Measurements from ENCODE around the gene BORA. TPM values are rescaled to one million over a fixed set of nuclear protein-coding genes. Genes with fewer than 3 reads are reported as not detected.

Gene BORA
- total RNA-seq, 1 experiment from 2014 or later = 12.3 TPM

DNA sequence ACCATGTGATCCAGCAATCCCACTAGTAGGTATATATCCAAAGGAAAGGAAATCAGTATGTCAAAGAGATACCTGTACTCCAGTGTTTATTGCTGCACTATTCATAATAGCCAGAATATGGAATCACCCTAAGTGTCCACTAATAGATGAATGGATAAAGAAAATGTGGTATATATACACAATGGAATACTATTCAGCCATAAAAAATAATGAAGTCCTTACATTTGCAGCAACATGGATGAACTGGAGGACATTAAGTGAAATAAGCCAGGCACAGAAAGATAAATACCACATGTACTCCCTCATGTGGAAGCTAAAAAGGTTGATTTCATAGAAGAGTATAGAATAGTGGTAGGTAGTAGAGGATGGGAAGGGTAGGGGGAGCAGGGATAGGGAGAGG lies 23.5 kb downstream of the BORA start:
- H3K27me3 Mint-ChIP-seq (ENCODE audit: low read depth) = no peaks in the 10 kb centered on the region
- ChIA-PET POLR2A (no interaction called here), CTCF (no interaction called here)
- TF ChIP-seq GABPB1 (CRISPR knock-in tag; IDR thresholded peaks at IDR 0.05) (no peak), NR2C2 (CRISPR knock-in tag; IDR thresholded peaks at IDR 0.05) (no peak), SP1 (CRISPR knock-in tag; conservative IDR thresholded peaks at IDR 0.05) (no peak), ELF4 (CRISPR knock-in tag; IDR thresholded peaks at IDR 0.05; ENCODE audit: low read depth) (no peak), ZNF423 (CRISPR knock-in tag; IDR thresholded peaks at IDR 0.05) (no peak), SMAD4 (CRISPR knock-in tag; IDR thresholded peaks at IDR 0.05) (no peak), OVOL2 (CRISPR knock-in tag; IDR thresholded peaks at IDR 0.05; ENCODE audit: borderline replicate concordance) (no peak), PRRX2 (CRISPR knock-in tag; IDR thresholded peaks at IDR 0.05) (no peak), SMAD3 (CRISPR knock-in tag; IDR thresholded peaks at IDR 0.05; ENCODE audit: borderline replicate concordance) (no peak), FOXP1 (CRISPR knock-in tag; IDR thresholded peaks at IDR 0.05; ENCODE audit: borderline replicate concordance) (no peak), ATF1 (CRISPR knock-in tag; IDR thresholded peaks at IDR 0.05) (no peak), ZNF121 (CRISPR knock-in tag; IDR thresholded peaks at IDR 0.05) (no peak)
- TF ChIP-seq, protein P1, sequence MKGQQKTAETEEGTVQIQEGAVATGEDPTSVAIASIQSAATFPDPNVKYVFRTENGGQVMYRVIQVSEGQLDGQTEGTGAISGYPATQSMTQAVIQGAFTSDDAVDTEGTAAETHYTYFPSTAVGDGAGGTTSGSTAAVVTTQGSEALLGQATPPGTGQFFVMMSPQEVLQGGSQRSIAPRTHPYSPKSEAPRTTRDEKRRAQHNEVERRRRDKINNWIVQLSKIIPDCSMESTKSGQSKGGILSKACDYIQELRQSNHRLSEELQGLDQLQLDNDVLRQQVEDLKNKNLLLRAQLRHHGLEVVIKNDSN (CRISPR knock-in tag; IDR thresholded peaks at IDR 0.05) = no peak
- TF ChIP-seq, protein P2, sequence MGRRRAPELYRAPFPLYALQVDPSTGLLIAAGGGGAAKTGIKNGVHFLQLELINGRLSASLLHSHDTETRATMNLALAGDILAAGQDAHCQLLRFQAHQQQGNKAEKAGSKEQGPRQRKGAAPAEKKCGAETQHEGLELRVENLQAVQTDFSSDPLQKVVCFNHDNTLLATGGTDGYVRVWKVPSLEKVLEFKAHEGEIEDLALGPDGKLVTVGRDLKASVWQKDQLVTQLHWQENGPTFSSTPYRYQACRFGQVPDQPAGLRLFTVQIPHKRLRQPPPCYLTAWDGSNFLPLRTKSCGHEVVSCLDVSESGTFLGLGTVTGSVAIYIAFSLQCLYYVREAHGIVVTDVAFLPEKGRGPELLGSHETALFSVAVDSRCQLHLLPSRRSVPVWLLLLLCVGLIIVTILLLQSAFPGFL (CRISPR knock-in tag; IDR thresholded peaks at IDR 0.05; ENCODE audit: borderline replicate concordance) = no peak
- TF ChIP-seq, protein P3, sequence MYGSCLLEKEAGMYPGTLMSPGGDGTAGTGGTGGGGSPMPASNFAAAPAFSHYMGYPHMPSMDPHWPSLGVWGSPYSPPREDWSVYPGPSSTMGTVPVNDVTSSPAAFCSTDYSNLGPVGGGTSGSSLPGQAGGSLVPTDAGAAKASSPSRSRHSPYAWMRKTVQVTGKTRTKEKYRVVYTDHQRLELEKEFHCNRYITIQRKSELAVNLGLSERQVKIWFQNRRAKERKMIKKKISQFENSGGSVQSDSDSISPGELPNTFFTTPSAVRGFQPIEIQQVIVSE (CRISPR knock-in tag; IDR thresholded peaks at IDR 0.05; ENCODE audit: borderline replicate concordance) = no peak
- TF ChIP-seq, protein P4, sequence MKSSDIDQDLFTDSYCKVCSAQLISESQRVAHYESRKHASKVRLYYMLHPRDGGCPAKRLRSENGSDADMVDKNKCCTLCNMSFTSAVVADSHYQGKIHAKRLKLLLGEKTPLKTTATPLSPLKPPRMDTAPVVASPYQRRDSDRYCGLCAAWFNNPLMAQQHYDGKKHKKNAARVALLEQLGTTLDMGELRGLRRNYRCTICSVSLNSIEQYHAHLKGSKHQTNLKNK (CRISPR knock-in tag; IDR thresholded peaks at IDR 0.05) = no peak
- TF ChIP-seq, protein P5, sequence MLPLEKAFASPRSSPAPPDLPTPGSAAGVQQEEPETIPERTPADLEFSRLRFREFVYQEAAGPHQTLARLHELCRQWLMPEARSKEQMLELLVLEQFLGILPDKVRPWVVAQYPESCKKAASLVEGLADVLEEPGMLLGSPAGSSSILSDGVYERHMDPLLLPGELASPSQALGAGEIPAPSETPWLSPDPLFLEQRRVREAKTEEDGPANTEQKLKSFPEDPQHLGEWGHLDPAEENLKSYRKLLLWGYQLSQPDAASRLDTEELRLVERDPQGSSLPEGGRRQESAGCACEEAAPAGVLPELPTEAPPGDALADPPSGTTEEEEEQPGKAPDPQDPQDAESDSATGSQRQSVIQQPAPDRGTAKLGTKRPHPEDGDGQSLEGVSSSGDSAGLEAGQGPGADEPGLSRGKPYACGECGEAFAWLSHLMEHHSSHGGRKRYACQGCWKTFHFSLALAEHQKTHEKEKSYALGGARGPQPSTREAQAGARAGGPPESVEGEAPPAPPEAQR (CRISPR knock-in tag; IDR thresholded peaks at IDR 0.05) = no peak
- TF ChIP-seq, protein P6, sequence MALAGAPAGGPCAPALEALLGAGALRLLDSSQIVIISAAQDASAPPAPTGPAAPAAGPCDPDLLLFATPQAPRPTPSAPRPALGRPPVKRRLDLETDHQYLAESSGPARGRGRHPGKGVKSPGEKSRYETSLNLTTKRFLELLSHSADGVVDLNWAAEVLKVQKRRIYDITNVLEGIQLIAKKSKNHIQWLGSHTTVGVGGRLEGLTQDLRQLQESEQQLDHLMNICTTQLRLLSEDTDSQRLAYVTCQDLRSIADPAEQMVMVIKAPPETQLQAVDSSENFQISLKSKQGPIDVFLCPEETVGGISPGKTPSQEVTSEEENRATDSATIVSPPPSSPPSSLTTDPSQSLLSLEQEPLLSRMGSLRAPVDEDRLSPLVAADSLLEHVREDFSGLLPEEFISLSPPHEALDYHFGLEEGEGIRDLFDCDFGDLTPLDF (CRISPR knock-in tag; IDR thresholded peaks at IDR 0.05) = no peak
- TF ChIP-seq, protein P7, sequence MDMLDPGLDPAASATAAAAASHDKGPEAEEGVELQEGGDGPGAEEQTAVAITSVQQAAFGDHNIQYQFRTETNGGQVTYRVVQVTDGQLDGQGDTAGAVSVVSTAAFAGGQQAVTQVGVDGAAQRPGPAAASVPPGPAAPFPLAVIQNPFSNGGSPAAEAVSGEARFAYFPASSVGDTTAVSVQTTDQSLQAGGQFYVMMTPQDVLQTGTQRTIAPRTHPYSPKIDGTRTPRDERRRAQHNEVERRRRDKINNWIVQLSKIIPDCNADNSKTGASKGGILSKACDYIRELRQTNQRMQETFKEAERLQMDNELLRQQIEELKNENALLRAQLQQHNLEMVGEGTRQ (CRISPR knock-in tag; IDR thresholded peaks at IDR 0.05) = no peak
- TF ChIP-seq, protein P8, sequence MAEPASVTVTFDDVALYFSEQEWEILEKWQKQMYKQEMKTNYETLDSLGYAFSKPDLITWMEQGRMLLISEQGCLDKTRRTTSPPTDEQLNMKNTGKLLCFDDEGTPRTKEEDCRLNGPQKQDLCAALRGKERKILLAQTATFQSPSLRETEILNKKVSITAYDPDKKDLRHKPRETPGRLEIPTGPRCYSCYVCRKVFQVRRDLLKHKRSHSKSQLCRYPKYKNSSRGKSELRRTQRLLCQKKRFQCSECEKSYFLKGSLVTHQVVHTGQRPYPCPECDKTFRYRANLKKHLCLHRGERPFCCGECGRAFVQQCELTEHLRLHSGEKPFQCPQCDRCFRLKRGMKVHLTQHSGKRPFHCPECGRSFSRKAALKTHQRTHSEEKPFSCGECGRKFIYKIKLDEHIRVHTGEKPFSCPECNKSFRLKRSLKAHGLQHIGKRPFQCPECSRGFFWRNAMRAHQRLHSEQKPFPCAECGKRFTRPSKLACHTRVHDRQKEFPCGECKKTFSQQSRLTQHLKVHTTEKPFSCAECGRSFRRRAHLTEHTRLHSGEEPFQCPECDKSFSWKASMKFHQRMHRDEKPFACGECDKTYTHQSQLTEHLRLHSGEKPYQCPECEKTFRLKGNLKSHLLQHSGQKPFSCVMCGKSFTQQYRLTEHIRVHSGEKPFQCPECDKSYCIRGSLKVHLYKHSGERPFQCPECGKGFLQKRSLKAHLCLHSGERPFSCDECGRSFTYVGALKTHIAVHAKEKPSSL (CRISPR knock-in tag; conservative IDR thresholded peaks at IDR 0.05) = no peak
- no peak overlapping the region for H3K4me3 Mint-ChIP-seq
- no peak overlapping the region for H3K27ac Mint-ChIP-seq
- H3K4me1 Mint-ChIP-seq = no peaks in the 10 kb centered on the region
- DNase-seq (ENCODE audit: low spot score) (no peak), ATAC-seq (no peak)
- peaks cover 4% of the 10 kb centered on the region; the same call in 1 of the 2 replicates for H3K9me3 Mint-ChIP-seq
- peaks cover 75% of the 10 kb centered on the region for H3K36me3 Mint-ChIP-seq

Data from WTC11 (cell line).